Measurements from ENCODE around the gene OTUD7B.
"Not testable (repeated sequence)": the region's sequence is repeated elsewhere in the genome, so short reads cannot be mapped to it uniquely, and the experiment has no call there.

OTUD7B gene

DNA sequence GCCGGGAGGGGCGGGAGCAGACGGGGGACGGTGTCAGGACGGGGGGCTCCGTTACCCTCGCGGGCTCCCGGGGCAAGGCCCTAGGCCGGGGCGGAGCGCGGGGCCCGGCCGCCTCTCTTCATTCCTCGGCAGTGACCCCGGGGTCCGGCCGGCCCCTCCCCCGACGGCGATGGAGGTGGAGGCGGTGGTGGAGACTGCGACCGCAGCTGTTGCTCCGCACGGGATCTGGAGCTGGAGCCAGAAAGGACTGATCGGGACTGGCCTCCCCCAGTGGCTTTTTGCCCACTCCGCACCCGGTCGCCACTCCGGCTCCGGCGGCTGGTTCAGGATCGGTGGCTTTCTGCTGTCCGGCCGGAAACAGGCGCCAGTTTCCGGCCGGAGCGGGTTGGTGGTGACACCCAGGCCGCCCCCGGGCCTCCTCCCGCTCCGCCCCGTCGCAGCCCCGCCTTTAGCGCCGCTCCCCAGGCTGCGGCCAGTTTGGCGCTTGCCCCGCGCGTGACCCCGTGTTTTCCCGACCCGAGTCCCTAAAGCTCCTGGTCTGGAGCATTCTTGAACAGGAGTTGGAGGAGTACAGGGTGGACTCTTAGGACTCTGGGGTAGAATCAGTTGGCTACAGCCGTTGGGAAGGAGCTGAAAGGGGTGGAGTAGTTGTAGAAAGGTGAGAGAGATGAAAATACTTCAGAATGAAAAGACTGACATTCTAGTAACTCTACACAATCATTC is at the start of gene OTUD7B:
TSS of gene OTUD7B (minus strand) at position 334 of the 723 bp plus-strand sequence. CDS start 33,216 bp downstream, outside the sequence.
- peak; percentile 75 for DNase-seq

DNA sequence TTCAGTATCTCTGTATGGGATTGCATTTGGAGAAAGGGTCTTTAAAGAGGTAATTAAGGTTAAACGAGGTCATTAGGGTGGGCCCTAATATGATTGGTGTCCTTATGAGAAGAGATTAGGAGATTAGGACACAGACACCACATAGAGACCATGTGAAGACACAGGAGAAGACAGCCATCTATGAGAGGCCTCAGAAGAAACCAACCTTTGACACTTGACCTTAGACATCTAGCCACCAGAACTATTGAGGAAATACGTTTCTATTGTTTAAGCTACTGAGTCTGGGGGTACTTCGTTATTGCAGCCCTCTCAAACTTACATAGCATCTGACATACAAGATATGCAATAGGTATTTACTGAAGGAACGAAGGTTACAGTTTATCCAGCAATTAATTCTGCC is 49.7 kb upstream of the OTUD7B start:
- DNase-seq = no peak

DNA sequence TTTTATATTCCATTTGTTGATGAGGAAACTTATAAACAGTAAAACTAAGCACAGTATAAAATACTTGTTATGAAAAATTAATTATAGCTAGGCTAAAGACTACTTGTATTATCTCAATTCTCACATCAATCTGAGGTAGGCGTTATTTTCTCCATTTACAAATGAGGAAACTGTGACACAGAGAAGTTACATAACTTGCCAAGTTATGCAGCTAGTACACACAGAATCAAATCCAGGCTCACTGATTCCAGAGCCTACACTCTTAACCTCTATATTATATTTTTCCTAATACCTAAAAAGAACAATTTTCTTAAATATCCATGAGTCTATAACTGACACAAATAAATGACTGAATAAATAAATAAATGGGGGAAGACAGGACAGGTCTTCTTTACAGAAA is 45.9 kb upstream of the OTUD7B start:
- DNase-seq = no peak

DNA sequence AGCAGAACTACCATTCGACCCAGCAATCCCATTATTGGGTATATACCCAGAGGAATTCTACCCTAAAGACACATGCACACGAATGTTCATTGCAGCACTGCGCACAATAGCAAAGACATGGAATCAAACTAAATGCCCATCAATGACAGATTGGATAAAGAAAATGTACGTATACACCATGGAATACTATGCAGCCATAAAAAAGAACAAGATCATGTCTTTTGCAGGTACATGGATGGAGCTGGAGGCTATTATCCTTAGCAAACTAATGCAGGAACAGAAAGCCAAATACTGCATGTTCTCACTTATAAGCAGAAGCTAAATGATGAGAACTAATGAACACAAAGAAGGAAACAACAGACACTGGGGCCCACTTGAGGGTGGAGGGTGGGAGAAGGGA is 45.0 kb upstream of the OTUD7B start:
- DNase-seq = not testable (repeated sequence)

DNA sequence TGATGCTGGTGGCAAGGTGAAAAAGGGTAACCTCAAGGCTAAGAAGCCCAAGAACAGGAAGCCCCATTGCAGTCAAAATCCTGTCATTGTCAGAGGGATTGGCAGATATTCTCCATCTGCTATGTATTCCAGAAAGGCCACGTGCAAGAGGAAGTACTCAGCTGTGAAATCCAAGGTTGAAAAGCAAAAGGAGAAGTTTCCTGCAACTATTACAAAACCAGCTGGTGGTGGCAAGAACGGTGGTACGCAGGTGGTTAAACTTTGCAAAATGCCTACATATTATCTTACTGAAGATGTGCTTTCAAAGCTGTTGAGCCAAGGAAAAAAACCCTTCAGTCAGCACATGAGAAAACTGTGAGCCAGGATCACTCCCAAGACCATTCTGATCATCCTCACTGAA is 43.4 kb upstream of the OTUD7B start:
- no peak for DNase-seq

DNA sequence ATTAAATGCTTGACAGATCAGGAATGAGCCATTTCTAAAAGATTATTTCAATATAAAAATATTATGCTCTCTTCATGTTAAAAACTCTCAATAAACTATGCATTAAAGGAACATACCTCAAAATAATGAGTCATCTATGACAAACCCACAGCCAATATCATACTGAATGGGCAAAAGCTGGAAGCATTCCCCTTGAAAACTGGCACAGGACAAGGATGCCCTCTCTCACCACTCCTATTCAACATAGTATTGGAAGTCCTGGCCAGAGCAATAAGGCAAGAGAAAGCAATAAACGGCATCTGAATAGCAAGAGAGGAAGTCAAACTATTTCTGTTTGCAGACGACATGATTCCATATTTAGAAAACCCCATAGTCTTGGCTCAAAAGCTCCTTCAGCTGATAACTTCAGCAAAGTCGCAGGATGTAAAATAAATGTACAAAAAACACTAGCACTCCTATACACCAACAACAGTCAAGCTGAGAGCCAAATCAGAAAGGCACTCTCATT is 41.4 kb upstream of the OTUD7B start:
- DNase-seq = not testable (repeated sequence)

DNA sequence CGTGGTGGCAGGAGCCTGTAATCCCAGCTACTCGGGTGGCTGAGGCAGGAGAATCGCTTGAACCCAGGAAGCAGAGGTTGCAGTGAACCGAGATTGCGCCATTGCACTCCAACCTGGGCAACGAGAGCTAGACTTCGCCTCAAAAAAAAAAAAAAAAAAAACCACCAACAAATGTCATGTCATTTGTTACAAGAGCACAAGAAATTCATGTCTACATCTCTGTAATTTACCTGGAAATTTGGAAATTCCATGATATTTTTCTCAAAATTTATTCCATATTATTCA is 40.5 kb upstream of the OTUD7B start:
- no peak for DNase-seq

DNA sequence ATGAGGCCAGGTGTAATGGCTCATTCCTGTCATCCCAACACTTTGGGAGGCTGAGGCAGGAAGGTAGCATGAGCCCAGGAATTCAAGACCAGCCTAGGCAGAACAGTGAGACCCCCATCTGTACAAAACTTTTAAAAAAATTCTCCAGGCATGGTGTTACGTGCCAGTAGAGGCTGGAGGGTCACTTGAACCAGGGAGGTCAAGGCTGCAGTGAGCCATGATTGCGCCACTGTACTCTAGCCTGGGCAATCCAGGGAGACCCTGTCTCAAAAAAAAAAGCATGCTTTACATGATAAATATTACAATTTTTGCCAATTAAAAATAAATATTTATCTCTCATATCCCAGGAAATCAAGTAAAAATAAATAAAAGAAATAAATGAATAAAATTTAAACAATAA is 39.4 kb upstream of the OTUD7B start:
- no peak for DNase-seq

DNA sequence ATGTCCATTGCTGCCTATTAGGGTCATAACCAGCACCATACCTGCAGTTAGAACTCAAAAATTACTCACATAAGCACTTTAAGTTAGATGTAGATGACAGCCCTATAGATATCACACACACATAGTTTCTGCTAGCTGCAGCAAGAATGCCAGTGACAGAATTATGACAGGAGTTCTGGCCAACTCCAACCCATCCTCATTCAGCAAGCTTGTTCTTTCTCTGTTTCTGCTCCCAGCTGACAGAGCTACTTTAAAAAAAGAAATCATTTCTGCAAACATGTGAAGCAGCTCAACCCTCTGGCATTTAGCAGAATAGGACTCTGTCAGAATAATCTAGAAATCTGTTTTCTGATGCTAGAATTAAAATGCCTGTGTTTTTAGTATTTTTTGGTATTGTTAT is 23.8 kb upstream of the OTUD7B start:
- DNase-seq = no peak

DNA sequence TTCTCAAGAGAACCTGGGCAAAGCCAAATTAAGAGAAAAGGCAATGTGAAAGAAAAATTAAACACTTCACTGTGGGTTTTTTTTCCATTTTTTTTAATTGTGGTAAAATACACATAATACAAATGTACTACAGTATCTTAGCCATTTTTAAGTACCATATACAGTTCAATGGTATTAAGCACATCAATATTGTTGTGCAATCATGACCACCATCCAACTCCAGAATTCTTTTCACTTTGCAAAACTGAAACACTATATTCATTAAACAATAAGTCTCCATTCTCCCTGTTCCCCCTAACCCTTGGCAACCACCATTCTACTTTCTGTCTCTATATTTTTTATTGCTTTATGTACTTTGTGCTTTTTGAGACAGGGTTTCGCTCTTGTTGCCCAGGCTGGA is 17.8 kb upstream of the OTUD7B start:
- DNase-seq = no peak

DNA sequence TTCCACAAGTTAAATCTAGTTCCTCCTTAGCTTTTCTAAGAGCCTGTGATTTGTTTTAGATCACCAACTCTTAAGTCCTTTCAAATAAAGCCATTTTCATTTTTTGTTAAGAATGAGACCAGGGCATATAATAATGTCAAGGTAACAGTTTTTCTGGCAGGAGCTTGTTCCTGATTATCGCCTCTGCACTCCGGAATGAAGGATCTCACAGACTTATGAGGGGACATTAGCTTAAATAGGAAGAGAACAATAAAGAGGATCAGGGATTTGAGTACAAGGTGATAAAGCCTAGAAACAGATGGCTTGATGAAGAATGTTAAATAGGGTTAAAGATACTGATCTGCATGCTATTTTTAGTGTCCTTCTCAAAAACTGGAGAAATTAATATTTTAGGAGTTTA is 13.6 kb upstream of the OTUD7B start:
- no peak for DNase-seq

DNA sequence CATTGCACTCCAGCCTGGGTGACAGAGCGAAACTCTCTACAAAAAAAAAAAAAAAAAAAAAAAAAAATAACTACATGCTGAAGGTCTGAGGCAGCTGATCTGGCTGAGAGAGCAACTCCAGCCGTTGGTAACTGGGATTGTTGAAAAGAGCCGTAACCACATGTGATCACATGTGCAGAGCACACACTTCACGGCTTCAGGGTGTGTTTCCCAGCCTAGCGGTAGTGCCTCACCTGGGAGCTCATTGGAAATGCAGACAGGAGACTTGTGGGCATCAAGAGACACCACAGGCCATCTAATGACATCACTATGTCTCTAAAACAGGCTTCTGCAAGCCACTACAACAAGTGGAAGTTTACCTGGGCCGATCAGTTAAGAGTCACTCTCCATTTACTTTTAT is 11.8 kb upstream of the OTUD7B start:
- DNase-seq = no peak

DNA sequence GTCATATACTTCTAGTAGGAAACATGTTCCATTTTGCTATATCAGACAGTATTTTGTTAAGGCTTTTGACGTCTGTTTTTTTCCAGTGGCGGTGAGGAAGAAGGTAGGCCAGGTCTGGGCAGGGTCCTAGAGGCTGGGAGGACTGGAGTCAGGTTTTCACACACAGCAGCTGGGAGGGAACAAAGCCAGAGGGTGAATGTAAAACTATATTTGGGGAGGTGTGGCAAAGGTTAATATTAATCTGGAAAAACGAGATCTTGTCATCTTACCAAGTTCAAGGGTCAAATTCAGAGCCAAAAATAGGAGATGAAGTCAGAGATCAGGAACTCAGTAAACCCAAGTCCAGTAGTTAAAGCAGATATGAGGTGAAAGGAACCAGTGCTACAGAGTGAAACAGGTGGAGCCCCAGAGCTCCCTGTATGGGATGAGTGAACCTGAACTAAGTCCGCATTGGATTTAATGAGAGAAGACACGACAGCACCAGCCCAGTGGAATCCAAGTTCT is 10.7 kb upstream of the OTUD7B start:
- DNase-seq = no peak

DNA sequence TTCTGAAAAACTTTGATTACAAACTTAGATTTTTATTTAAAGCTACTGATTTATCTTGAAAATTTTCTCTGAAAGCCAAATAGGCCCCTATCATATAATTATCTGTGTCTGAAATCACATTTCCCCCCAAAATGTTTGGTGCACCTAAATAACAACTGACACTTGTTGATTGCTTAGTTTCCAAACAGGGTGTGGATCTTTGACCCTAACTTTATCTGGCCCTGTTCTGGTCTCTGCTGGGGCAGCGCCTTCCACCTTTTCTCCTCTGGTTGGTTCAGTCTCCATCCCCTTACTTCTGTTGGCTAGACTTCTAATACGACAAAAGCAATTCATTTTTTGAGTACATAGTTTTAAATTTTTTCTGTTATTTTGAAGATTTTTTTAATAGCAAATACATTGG is 10.2 kb upstream of the OTUD7B start:
- no peak for DNase-seq

DNA sequence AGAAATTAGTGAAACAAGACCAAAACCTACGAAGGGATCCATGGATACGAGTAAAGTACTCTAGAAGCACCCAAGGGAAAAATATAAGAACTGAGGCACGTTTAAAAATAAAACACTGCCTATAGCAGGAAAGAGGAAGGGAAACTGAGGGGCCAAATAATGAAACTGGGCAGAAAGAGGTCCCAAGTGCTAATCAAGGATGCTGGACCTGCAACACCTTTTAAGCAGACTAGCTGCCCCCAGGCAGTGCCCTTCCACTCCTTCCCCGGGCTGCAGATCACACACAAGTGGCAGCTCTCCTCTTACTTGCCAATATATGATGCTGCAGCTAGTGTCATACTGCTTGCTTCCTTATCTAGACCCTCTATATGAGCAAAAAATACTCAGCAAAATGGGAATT is 7.6 kb upstream of the OTUD7B start:
- DNase-seq = no peak

DNA sequence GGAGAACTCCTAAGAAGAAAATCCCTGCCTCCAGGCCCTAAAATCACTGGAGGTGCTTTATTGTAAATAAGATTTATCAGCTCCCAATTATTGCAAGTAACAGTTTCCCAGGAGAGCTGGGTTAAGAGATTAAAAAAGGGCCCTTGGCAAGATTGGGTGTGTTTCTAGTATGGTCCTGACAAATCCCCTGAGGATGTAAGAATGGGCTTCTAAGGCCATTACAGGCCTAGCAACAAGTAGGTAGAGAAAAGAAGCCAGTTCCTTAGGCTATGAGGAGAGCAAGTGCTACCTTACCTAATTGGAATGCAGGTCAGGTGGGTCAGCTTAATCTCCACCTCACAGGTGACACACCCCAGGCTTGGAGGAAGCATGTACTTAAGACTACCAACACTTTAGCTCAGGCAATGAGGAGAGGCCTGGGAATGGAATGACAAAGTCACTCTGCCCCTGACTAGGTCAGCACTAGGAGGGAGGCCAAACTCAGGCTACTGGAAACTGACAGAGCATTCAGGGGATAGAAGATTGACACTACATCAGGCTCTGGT is 6.8 kb upstream of the OTUD7B start:
- DNase-seq = no peak

DNA sequence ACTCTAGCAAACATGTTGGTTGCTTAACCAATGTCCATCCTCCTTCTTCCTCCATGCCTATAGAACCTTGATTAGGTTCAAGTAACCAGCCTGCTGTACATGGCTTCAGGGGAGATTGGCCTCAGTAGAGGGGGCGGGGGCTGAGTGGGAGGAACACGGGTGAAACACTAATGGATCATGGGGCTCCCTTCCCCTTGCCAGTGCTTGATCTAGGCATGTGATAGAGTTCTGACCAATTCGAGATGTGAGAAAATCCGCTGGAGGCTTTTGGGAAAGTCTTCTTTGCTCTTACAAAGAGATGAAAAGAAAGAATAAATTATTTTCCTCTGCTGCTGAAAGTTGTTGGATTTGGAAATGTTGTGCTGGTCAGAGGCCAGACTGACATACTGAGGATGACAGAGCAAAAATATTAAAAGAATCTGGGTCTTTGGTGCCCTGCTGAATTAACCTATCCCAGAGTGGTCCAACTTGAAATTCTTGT is 5.2 kb upstream of the OTUD7B start:
- DNase-seq = no peak

DNA sequence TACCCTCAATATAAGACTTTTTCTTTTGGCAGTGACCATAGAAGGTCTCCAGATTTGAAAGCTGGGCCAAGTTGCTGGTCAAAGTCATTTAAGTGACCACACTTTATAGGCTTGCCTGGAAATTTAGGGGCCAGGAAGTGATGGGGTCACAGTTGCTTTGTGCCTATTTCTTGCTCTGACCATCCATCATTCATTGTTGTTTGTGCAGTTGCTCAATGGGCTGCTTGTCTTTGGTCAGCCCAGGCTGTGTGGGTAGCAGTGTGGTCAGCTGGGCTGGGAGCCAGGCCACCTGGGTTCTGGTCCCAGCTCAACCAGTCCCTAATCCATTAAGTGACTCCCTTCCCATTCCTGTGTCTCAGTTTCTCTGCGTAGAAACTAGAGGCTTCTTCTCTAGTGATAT is 2.1 kb upstream of the OTUD7B start:
- no peak for DNase-seq

DNA sequence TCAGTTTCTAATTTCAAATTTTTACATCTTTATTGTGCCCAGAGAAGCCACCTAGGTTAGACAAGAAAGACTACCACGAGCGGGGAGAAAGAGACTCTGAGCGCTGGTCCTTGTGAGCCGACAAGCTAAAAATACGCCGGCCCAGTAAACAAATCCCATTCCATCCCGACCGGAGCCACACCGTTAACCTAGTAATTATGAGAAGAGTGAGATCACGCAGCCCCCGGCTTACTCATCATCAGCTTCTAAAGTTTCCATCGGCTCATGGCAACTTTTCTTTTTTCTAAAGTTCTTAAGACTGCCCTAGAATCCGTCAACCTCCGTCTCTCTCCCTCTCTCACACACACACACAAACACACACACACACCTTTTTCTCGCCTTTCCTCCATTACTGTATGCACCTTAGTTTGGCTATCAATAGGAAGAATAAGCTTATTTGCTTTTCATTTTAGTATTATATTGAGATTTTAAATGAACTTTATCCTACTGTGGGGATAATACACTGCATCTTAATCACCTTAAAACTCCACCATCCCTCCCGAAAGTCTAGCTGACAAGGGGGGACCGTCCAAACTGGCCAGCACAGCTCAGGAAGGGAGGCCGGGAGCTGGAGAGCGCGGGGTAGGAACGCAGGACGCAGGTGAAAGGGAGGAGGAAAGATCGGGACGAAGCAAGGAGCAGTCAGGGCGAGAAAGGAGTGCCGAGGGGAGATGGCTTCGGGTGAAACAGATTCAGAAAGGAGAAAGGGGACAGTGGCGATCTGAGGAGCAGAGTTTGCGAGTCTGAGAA is 728 bp downstream of the OTUD7B start:
- DNase-seq = no peak

DNA sequence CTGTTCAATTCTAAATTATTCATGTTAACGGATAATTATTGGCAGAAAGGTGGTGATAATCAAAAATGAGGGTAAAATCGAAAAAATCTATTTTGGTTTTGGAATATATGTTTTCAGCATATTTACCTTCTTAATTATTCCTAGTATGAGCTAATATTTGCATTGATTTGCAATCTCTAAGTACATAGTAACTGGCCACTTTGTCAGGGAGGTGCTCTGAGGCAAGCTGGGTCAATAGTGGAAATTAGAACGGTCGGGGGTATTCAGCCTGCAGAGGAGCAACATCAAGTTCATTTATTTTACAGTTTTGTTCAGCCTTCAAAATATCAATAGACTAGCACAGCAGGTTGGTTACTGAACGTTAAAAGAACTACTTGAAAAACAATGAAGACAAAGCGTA is 1.8 kb downstream of the OTUD7B start:
- DNase-seq = no peak

DNA sequence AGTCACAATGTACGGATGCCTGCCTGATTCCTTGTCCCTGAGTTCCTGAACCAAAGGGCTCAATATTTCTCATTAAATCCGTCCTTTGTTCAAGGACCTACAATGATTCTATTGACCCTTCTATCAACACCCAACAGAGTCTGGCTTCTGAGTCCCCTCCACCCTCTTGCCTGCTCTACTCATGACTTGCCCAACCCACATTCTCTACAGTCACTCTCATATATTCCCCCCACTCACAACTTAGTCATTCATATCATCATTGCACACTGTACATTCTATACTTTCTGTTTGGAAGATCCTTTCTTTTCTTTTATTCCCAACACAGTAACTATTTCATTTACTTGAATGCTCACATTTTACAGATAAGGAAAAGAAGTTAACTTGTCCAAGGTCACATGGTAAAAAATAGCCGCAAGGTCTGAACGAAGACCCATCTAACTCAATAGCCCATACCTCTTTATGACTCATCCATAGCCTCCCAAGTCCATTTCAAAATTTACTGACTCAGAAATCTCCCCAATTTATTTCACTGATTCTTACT is 3.6 kb downstream of the OTUD7B start:
- no peak for DNase-seq

DNA sequence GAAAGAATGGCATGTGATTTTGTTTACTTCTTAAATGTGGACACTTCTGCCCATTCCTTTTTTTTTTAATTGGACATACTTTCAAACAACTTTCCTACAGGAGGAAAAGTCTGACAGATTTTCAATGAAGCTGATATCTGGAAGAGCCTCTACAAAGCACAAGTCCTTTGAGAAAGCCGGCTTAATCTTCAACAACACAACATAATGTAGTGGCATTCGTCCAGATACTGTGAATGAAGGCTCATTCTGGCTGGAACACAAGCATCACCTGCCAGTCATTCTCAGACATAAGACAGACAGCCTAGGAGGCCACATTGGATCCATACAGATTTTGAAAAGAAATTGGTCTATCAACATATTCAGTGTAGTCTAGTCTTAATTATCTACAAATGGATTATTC is 4.9 kb downstream of the OTUD7B start:
- DNase-seq = no peak

DNA sequence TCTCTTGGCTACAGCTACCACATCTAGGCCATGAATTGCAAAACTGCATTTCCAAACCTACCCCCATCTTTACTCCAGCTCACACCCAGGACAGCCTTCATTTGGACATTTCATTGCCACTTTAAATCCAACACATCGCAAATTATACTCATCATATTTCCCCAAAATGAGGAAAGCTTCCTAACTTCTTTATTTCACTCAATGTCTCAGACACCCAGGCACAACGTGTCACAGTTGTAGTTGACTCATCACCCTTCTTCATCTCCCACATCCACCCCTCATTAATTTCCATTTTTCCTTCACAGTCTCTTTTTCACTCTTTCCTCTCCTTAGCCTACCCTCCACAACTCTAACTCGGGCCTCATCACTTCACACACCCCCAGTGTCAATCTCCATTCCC is 6.7 kb downstream of the OTUD7B start:
- DNase-seq = no peak

DNA sequence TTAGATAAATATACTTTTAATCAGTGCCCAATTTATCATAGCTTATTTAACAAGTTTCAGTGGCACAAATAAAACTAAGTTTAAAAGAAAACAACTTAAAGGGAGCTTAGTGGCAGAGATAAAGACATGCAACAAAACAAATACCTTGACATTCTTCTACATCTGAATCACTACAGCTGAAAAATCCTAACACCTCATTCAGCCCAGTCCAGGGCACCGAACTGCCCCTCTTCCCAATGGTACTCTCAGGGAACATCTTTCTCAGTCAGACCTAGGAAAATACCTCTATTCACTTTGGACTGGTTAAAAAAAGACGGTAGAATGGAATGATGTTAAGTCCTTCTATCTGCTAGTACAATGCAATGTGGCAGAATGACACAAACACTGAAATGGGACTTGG is 8.3 kb downstream of the OTUD7B start:
- DNase-seq = no peak

Data from NCI-H446 treated with DMSO at 0.1 percent for 48 hours (cell line).